CD14-positive monocyte (primary cell): ENCODE results near the gene STT3B. TPM values are rescaled to one million over a fixed set of nuclear protein-coding genes. Genes with fewer than 3 reads are reported as not detected.

Experiments
- DNase-seq, 3 donors: peaks; one replicate each; pipeline ENCODE4 v3.0.0-alpha.2; 2011 to 2022
- H2AFZ ChIP-seq: 2 replicates; pipeline ENCODE4 v1.6.0; 2012; ENCODE audit warnings: mild to moderate bottlenecking, low read depth, low read length, inconsistent platforms; ENCODE audit not compliant: insufficient read depth, poor library complexity, severe bottlenecking
- H3K27ac ChIP-seq, 2 donors: 1 replicate in 1 of 2; 2 replicates in 1 of 2; pipeline ENCODE4 v1.5.1; 2012 to 2013; ENCODE audit warnings: low read length in 2 of 2, control low read depth in 1 of 2, inconsistent platforms in 1 of 2, low read depth in 1 of 2, mild to moderate bottlenecking in 1 of 2
- H3K27me3 ChIP-seq, 2 donors: one replicate each; pipeline versions ENCODE4 v1.6.0 to v1.6.1; 2011 to 2013; ENCODE audit warnings: low read length in 2 of 2; ENCODE audit not compliant: control insufficient read depth in 2 of 2, insufficient read depth in 2 of 2
- H3K36me3 ChIP-seq, 2 donors: replicated peaks in 1 of 2; 1 replicate in 1 of 2; 2 replicates in 1 of 2; pipeline versions ENCODE4 v1.5.1 to v1.6.1; 2012 to 2013; ENCODE audit warnings: low read length in 2 of 2, control low read depth in 1 of 2, inconsistent platforms in 1 of 2, mild to moderate bottlenecking in 1 of 2; ENCODE audit not compliant: insufficient read depth in 2 of 2, control insufficient read depth in 1 of 2
- H3K4me1 ChIP-seq, 2 donors: 1 replicate in 1 of 2; 2 replicates in 1 of 2; pipeline versions ENCODE4 v1.5.1 to v1.6.1; 2012 to 2013; ENCODE audit warnings: low read length in 2 of 2, control low read depth in 1 of 2, inconsistent platforms in 1 of 2, mild to moderate bottlenecking in 1 of 2, moderate library complexity in 1 of 2; ENCODE audit not compliant: insufficient read depth in 2 of 2, control insufficient read depth in 1 of 2
- H3K4me2 ChIP-seq: replicated peaks from 2 replicates; pipeline ENCODE3; 2012; ENCODE audit warnings: low read length, moderate library complexity, mild to moderate bottlenecking; ENCODE audit not compliant: poor library complexity, severe bottlenecking; ENCODE audit errors: extremely low read depth
- H3K4me3 ChIP-seq, 3 experiments: fragments of 200-600 bp in 1 of 3; sonication (generic) in 1 of 3; replicated peaks in 1 of 3; 1 replicate in 2 of 3; 2 replicates in 1 of 3; pipeline ENCODE4 v1.5.1; 2011 to 2013; ENCODE audit warnings: low read length in 3 of 3, mild to moderate bottlenecking in 3 of 3, control low read depth in 2 of 3, low read depth in 2 of 3, inconsistent platforms in 1 of 3, moderate library complexity in 1 of 3
- H3K79me2 ChIP-seq: 2 replicates; pipeline ENCODE4 v1.6.0; 2012; ENCODE audit warnings: mild to moderate bottlenecking, control low read depth, inconsistent platforms, low read length, moderate library complexity; ENCODE audit not compliant: insufficient read depth
- H3K9ac ChIP-seq: 2 replicates; pipeline ENCODE4 v1.6.0; 2017; ENCODE audit warnings: low read length, mild to moderate bottlenecking; ENCODE audit not compliant: insufficient read depth, poor library complexity, severe bottlenecking
- H3K9me3 ChIP-seq, 2 donors: replicated peaks in 1 of 2; 1 replicate in 1 of 2; 2 replicates in 1 of 2; pipeline versions ENCODE4 v1.5.1 to v1.6.1; 2012 to 2013; ENCODE audit warnings: low read length in 2 of 2, control low read depth in 1 of 2; ENCODE audit not compliant: control insufficient read depth in 1 of 2, insufficient read depth in 1 of 2
- H4K20me1 ChIP-seq: 2 replicates; pipeline ENCODE4 v1.6.0; 2012; ENCODE audit warnings: mild to moderate bottlenecking, low read length, control low read depth, moderate library complexity; ENCODE audit not compliant: insufficient read depth
- H3K27ac Mint-ChIP-seq, 7 donors: one replicate each; pipeline ENCODE4 v1.8.0; 2020; ENCODE audit warnings: mild to moderate bottlenecking in 7 of 7, mixed read lengths in 7 of 7, moderate library complexity in 6 of 7, inconsistent platforms in 2 of 7
- H3K27me3 Mint-ChIP-seq, 3 donors: one replicate each; pipeline ENCODE4 v1.8.0; 2021 to 2022; ENCODE audit warnings: low read depth in 3 of 3, mild to moderate bottlenecking in 3 of 3, mixed read lengths in 3 of 3, moderate library complexity in 3 of 3, inconsistent platforms in 1 of 3
- H3K36me3 Mint-ChIP-seq, 2 donors: one replicate each; pipeline ENCODE4 v1.8.0; 2020; ENCODE audit warnings: mixed read lengths in 2 of 2, inconsistent platforms in 1 of 2, mild to moderate bottlenecking in 1 of 2
- H3K4me1 Mint-ChIP-seq: one replicate; pipeline ENCODE4 v1.8.0; 2020; ENCODE audit warnings: mild to moderate bottlenecking, mixed read lengths
- H3K4me3 Mint-ChIP-seq, 2 donors: one replicate each; pipeline ENCODE4 v1.8.0; 2020; ENCODE audit warnings: mild to moderate bottlenecking in 2 of 2, mixed read lengths in 2 of 2, moderate library complexity in 1 of 2
- H3K9me3 Mint-ChIP-seq, 7 donors: one replicate each; pipeline ENCODE4 v1.8.0; 2020 to 2022; ENCODE audit warnings: mixed read lengths in 7 of 7, mild to moderate bottlenecking in 6 of 7, moderate library complexity in 6 of 7, inconsistent platforms in 2 of 7
- CTCF ChIP-seq: fragments of 200-600 bp; IDR thresholded peaks from one replicate; pipeline ENCODE4 v1.8.0; 2022; ENCODE audit warnings: antibody characterized with exemption, mild to moderate bottlenecking
- WGBS: methylation state at CpG from one replicate; pipeline ENCODE4 v1.1.5; 2013; ENCODE audit warnings: missing lambda C conversion rate; ENCODE audit not compliant: insufficient coverage; 5-methylcytosine and 5-hydroxymethylcytosine counted together
- intact Hi-C, 2 donors: fragments of 100-400 bp; cut with micrococcal nuclease; formaldehyde crosslinking; loops; one replicate each; pipeline versions ENCODE4 v1.15.0 to v1.15.1; 2023
- polyA plus RNA-seq, 3 donors: library from polyadenylated mRNA; depleted of rRNA in 1 of 3; unstranded in 2 of 3; stranded (reverse) in 1 of 3; fragments of 300-500 nt in 2 of 3; fragments of >200 nt in 1 of 3; fragmentation: Illumina TruSeq in 2 of 3; gene quantifications; 1 replicate in 2 of 3; 2 replicates in 1 of 3; pipeline ENCODE4 v1.2.3, GENCODE V29; 2012 to 2021

STT3B gene
- polyA plus RNA-seq, 3 donors: 47.3 to 97.0 (median 86.3) TPM

GRCh38 chr3:31664031-31664430, 131.3 kb downstream of the STT3B start:
- Histone ChIP-seq H3K4me2 (no peak overlapping the region), H2AFZ (no peak overlapping the region), H3K36me3 (no peaks in the 10 kb centered on the region), H3K27me3 (no peaks in the 10 kb centered on the region), H3K4me3 (no peak overlapping the region), H3K4me1 (no peaks in the 10 kb centered on the region), H3K27ac (no peak overlapping the region), H3K9me3 (no peaks in the 10 kb centered on the region), H3K79me2 (no peaks in the 10 kb centered on the region), H4K20me1 (no peaks in the 10 kb centered on the region), H3K9ac (no peak overlapping the region)
- WGBS: 98% methylated on average over 15 of the region's 17 CpGs
- Mint-ChIP-seq H3K4me3 (no peak overlapping the region), H3K27ac (no peak overlapping the region), H3K36me3 (no peaks in the 10 kb centered on the region), H3K4me1 (peaks cover 5% of the 10 kb centered on the region), H3K9me3 (peaks cover 0 to 6% (median 0%) of the 10 kb centered on the region in 7 donors), H3K27me3 (peaks cover 0 to 3% (median 0%) of the 10 kb centered on the region in 3 donors)
- TF ChIP-seq CTCF: no peak
- intact Hi-C loops: no loop called here
- no peak for DNase-seq

GRCh38 chr3:31667582-31667981, 134.9 kb downstream of the STT3B start:
- Mint-ChIP-seq H3K27ac (no peak overlapping the region), H3K27me3 (peaks cover 0 to 5% (median 2%) of the 10 kb centered on the region in 3 donors), H3K36me3 (peaks cover 0 to 3% of the 10 kb centered on the region in 2 donors), H3K4me1 (peaks cover 29% of the 10 kb centered on the region), H3K4me3 (no peak overlapping the region), H3K9me3 (peaks cover 0 to 4% (median 0%) of the 10 kb centered on the region in 7 donors)
- WGBS: no CpG with 5 or more reads among the region's 1 CpG
- H3K4me1 ChIP-seq: peaks cover 21 to 26% of the 10 kb centered on the region in 2 donors
- no peak overlapping the region for H3K27ac ChIP-seq
- H4K20me1 ChIP-seq: no peaks in the 10 kb centered on the region
- no peak overlapping the region for H3K9ac ChIP-seq
- intact Hi-C loops: no loop called here
- H3K36me3 ChIP-seq: no peaks in the 10 kb centered on the region
- TF ChIP-seq CTCF: no peak
- no peak for DNase-seq
- no peaks in the 10 kb centered on the region for H3K9me3 ChIP-seq
- H3K4me2 ChIP-seq: no peak overlapping the region
- H2AFZ ChIP-seq: no peak overlapping the region
- no peaks in the 10 kb centered on the region for H3K27me3 ChIP-seq
- H3K79me2 ChIP-seq: no peaks in the 10 kb centered on the region
- H3K4me3 ChIP-seq: no peak overlapping the region
